ENCODE results near the gene MT1M. TPM values are rescaled to one million over a fixed set of nuclear protein-coding genes. Genes with fewer than 3 reads are reported as not detected.

Gene MT1M
- total and polyA plus RNA-seq, 2 of the 4 experiments (the other 2 are of a cell fraction), result 0.10 TPM; not detected in 1

DNA sequence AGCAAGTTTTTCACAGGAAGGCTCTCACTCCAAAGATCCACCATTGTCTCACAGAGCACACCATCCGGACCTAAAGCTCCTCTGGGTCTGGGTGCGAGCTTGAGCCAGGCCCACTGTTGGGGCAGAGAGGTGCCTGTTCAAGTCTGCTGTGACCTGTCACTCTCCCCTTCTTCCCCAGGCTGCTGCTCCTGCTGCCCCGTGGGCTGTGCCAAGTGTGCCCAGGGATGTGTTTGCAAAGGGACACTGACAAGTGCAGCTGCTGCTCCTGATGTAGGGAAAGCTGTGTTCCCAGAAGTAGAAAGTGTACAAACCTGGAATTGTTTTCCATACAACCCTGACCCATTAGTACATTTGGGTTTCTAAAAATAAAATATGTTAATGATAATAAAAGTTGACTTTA is 45.0 kb downstream of the MT1M start:
- BruUV-seq (replicated peaks), result no TSS peak

More for the DNA sequence above, 45.0 kb downstream of the MT1M start:
- Histone ChIP-seq H3K79me1 (ENCODE audit: low read depth in 1 of 2, low read length in 2 of 2) (peaks cover 0 to under 1% of the 10 kb centered on the region in 2 experiments; a peak in 1 of 4 replicates), H3K56ac (ENCODE audit: extremely low read depth, insufficient read depth, low read length) (no peak overlapping the region), H4K8ac (ENCODE audit: low read depth in 2 of 2, low read length in 2 of 2) (no peak overlapping the region), H3K14ac (replicated peaks; ENCODE audit: low read depth, low read length) (no peak overlapping the region), H3K4ac (ENCODE audit: low read depth, low read length) (no peak overlapping the region), H4K5ac (ENCODE audit: low read depth, low read length) (no peak overlapping the region), H2BK20ac (ENCODE audit: low read depth, low read length) (no peak overlapping the region), H3K27me3 (ENCODE audit: control insufficient read depth, insufficient read depth, low read length) (peaks cover 24% of the 10 kb centered on the region), H3K9me3 (ENCODE audit: control insufficient read depth, insufficient read depth, low read length) (no peaks in the 10 kb centered on the region), H3K18ac (ENCODE audit: low read depth, low read length) (no peak overlapping the region), H4K20me1 (ENCODE audit: insufficient read depth, low read length) (peaks cover 4% of the 10 kb centered on the region; the same call in 1 of the 2 replicates), H3K23ac (ENCODE audit: low read depth, low read length) (no peak overlapping the region), H2BK5ac (ENCODE audit: low read depth, low read length, poor library complexity, severe bottlenecking) (no peak overlapping the region), H3K4me2 (ENCODE audit: low read depth, low read length) (no peak overlapping the region), H2BK120ac (ENCODE audit: low read depth, low read length) (no peak overlapping the region), H4K91ac (ENCODE audit: insufficient read depth, low read depth, low read length) (no peak overlapping the region), H2AK5ac (ENCODE audit: low read depth, low read length) (no peak overlapping the region), H3K9ac (ENCODE audit: low read depth, low read length) (no peak overlapping the region), H2AK9ac (replicated peaks; ENCODE audit: low read depth, low read length, poor library complexity) (peak overlapping the region; percentile 55), H3K4me1 (ENCODE audit: control insufficient read depth, insufficient read depth, low read length) (peaks cover 6% of the 10 kb centered on the region), H2AFZ (replicated peaks; ENCODE audit: low read length, poor library complexity) (no peak overlapping the region), H2BK15ac (ENCODE audit: low read depth, low read length) (no peak overlapping the region), H3K27ac (ENCODE audit: insufficient read depth, low read length) (no peak overlapping the region), H3K4me3 (ENCODE audit: insufficient read depth, low read depth, low read length) (no peak overlapping the region), H3K9me1 (ENCODE audit: insufficient read depth, low read length) (peaks cover 5% of the 10 kb centered on the region), H3K36me3 (ENCODE audit: control insufficient read depth, insufficient read depth, low read length) (no peaks in the 10 kb centered on the region)
- ChIA-PET CTCF (no interaction called here), POLR2A (ENCODE audit: unreplicated experiment) (no interaction called here)
- no peak for ATAC-seq (ENCODE audit: low read depth)
- intact Hi-C loops (cut with micrococcal nuclease) (no loop called here), dilution Hi-C loops (cut with HindIII; ENCODE audit: low sequenced_read_pairs, unreplicated experiment) (no loop called here), in situ Hi-C loops (cut with MboI; ENCODE audit: low sequenced_read_pairs) (no loop called here)
- 100% methylated on average over 1 of the region's 3 CpGs; no CpG with 5 or more reads in 1 of the 2 experiments for WGBS, 2 experiments (ENCODE audit: extremely low coverage in 2 of 2, insufficient read length in 1 of 2)
- no peak for DNase-seq
- TF ChIP-seq, protein P1, sequence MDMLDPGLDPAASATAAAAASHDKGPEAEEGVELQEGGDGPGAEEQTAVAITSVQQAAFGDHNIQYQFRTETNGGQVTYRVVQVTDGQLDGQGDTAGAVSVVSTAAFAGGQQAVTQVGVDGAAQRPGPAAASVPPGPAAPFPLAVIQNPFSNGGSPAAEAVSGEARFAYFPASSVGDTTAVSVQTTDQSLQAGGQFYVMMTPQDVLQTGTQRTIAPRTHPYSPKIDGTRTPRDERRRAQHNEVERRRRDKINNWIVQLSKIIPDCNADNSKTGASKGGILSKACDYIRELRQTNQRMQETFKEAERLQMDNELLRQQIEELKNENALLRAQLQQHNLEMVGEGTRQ (IDR thresholded peaks at IDR 0.05; ENCODE audit: low read depth, low read length), result no peak
- no peak for TF ChIP-seq MAZ (IDR thresholded peaks at IDR 0.05; ENCODE audit: borderline replicate concordance, low read depth, low read length)
- TF ChIP-seq BHLHE40 (IDR thresholded peaks at IDR 0.05; ENCODE audit: low read depth, low read length), result no peak
- TF ChIP-seq, protein P2, sequence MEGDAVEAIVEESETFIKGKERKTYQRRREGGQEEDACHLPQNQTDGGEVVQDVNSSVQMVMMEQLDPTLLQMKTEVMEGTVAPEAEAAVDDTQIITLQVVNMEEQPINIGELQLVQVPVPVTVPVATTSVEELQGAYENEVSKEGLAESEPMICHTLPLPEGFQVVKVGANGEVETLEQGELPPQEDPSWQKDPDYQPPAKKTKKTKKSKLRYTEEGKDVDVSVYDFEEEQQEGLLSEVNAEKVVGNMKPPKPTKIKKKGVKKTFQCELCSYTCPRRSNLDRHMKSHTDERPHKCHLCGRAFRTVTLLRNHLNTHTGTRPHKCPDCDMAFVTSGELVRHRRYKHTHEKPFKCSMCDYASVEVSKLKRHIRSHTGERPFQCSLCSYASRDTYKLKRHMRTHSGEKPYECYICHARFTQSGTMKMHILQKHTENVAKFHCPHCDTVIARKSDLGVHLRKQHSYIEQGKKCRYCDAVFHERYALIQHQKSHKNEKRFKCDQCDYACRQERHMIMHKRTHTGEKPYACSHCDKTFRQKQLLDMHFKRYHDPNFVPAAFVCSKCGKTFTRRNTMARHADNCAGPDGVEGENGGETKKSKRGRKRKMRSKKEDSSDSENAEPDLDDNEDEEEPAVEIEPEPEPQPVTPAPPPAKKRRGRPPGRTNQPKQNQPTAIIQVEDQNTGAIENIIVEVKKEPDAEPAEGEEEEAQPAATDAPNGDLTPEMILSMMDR (conservative IDR thresholded peaks at IDR 0.05; ENCODE audit: low read depth, low read length), result no peak
- TF ChIP-seq CEBPB (IDR thresholded peaks at IDR 0.05; ENCODE audit: low read depth, low read length), result no peak
- no peak for TF ChIP-seq RAD21 (IDR thresholded peaks at IDR 0.05; ENCODE audit: low read length)
